Measurements from ENCODE around the gene NPIPB4. TPM values are rescaled to one million over a fixed set of nuclear protein-coding genes. Genes with fewer than 3 reads are reported as not detected.
"Not testable (repeated sequence)": the region's sequence is repeated elsewhere in the genome, so short reads cannot be mapped to it uniquely, and the experiment has no call there.

NPIPB4 gene
- total RNA-seq, 1 donor: 42.7 TPM

GRCh38 chr16:21825526-21825925 is 32.0 kb downstream of the NPIPB4 start:
- H3K4me1 ChIP-seq (ENCODE audit: insufficient read depth, low read length); H3K27me3 ChIP-seq (ENCODE audit: insufficient read depth, low read length); H3K27ac ChIP-seq (ENCODE audit: low read depth, low read length); H2AFZ ChIP-seq (ENCODE audit: low read length); H4K20me1 ChIP-seq (ENCODE audit: insufficient read depth, low read length); H3K4me2 ChIP-seq (ENCODE audit: insufficient read depth, low read length); DNase-seq (ENCODE audit: insufficient read length, low spot score, missing footprints); H3K9me3 ChIP-seq (ENCODE audit: low read depth, low read length); H3K79me2 ChIP-seq (ENCODE audit: insufficient read depth, low read length); H3K36me3 ChIP-seq (ENCODE audit: insufficient read depth, low read length); H3K4me3 ChIP-seq (ENCODE audit: insufficient read depth, low read length): not testable (repeated sequence)

- not testable (repeated sequence) for DNase-seq (ENCODE audit: insufficient read length, low spot score, missing footprints); H3K9me3 ChIP-seq (ENCODE audit: low read depth, low read length); H3K4me2 ChIP-seq (ENCODE audit: insufficient read depth, low read length)
Observed at GRCh38 chr16:21823258-21823657, 34.3 kb downstream of the NPIPB4 start.

GRCh38 chr16:21820908-21821465 is 36.6 kb downstream of the NPIPB4 start:
- Histone ChIP-seq H3K4me3 (ENCODE audit: insufficient read depth, low read length) (peak overlapping the region; percentile 74), H3K4me2 (ENCODE audit: insufficient read depth, low read length) (peak overlapping the region; percentile 85)
- not testable (repeated sequence) for H3K79me2 ChIP-seq (ENCODE audit: insufficient read depth, low read length); H3K36me3 ChIP-seq (ENCODE audit: insufficient read depth, low read length); H3K27me3 ChIP-seq (ENCODE audit: insufficient read depth, low read length); H3K4me1 ChIP-seq (ENCODE audit: insufficient read depth, low read length); H3K27ac ChIP-seq (ENCODE audit: low read depth, low read length); H3K9me3 ChIP-seq (ENCODE audit: low read depth, low read length); H2AFZ ChIP-seq (ENCODE audit: low read length); H4K20me1 ChIP-seq (ENCODE audit: insufficient read depth, low read length)
- peak; percentile 6 for DNase-seq (ENCODE audit: insufficient read length, low spot score, missing footprints)

More at GRCh38 chr16:21823258-21823657, 34.3 kb downstream of the NPIPB4 start:
- H4K20me1 ChIP-seq (ENCODE audit: insufficient read depth, low read length); H3K27ac ChIP-seq (ENCODE audit: low read depth, low read length); H2AFZ ChIP-seq (ENCODE audit: low read length); H3K36me3 ChIP-seq (ENCODE audit: insufficient read depth, low read length); H3K4me3 ChIP-seq (ENCODE audit: insufficient read depth, low read length); H3K27me3 ChIP-seq (ENCODE audit: insufficient read depth, low read length); H3K79me2 ChIP-seq (ENCODE audit: insufficient read depth, low read length); H3K4me1 ChIP-seq (ENCODE audit: insufficient read depth, low read length): not testable (repeated sequence)

GRCh38 chr16:21820028-21820907 is 37.3 kb downstream of the NPIPB4 start:
- H2AFZ ChIP-seq (ENCODE audit: low read length): peak overlapping the region; percentile 94
- peak overlapping the region; percentile 74 for H3K4me3 ChIP-seq (ENCODE audit: insufficient read depth, low read length)
- not testable (repeated sequence) for H3K79me2 ChIP-seq (ENCODE audit: insufficient read depth, low read length); H4K20me1 ChIP-seq (ENCODE audit: insufficient read depth, low read length); H3K27me3 ChIP-seq (ENCODE audit: insufficient read depth, low read length); H3K9me3 ChIP-seq (ENCODE audit: low read depth, low read length); H3K4me1 ChIP-seq (ENCODE audit: insufficient read depth, low read length); H3K36me3 ChIP-seq (ENCODE audit: insufficient read depth, low read length)
- peak overlapping the region; percentile 85 for H3K4me2 ChIP-seq (ENCODE audit: insufficient read depth, low read length)
- peak overlapping the region; percentile 71 for H3K27ac ChIP-seq (ENCODE audit: low read depth, low read length)
- peak; percentile 44 for DNase-seq (ENCODE audit: insufficient read length, low spot score, missing footprints)

- not testable (repeated sequence) for H3K27ac ChIP-seq (ENCODE audit: low read depth, low read length); H2AFZ ChIP-seq (ENCODE audit: low read length); H3K79me2 ChIP-seq (ENCODE audit: insufficient read depth, low read length); H4K20me1 ChIP-seq (ENCODE audit: insufficient read depth, low read length); H3K27me3 ChIP-seq (ENCODE audit: insufficient read depth, low read length); H3K4me1 ChIP-seq (ENCODE audit: insufficient read depth, low read length); H3K9me3 ChIP-seq (ENCODE audit: low read depth, low read length); H3K36me3 ChIP-seq (ENCODE audit: insufficient read depth, low read length); DNase-seq (ENCODE audit: insufficient read length, low spot score, missing footprints)
- Histone ChIP-seq H3K4me3 (ENCODE audit: insufficient read depth, low read length) (peak overlapping the region; percentile 74), H3K4me2 (ENCODE audit: insufficient read depth, low read length) (peak overlapping the region; percentile 85)
Observed at GRCh38 chr16:21819617-21820016, 37.9 kb downstream of the NPIPB4 start.

- not testable (repeated sequence) for H3K27me3 ChIP-seq (ENCODE audit: insufficient read depth, low read length); DNase-seq (ENCODE audit: insufficient read length, low spot score, missing footprints); H3K4me1 ChIP-seq (ENCODE audit: insufficient read depth, low read length); H3K79me2 ChIP-seq (ENCODE audit: insufficient read depth, low read length); H3K36me3 ChIP-seq (ENCODE audit: insufficient read depth, low read length); H2AFZ ChIP-seq (ENCODE audit: low read length); H3K9me3 ChIP-seq (ENCODE audit: low read depth, low read length); H4K20me1 ChIP-seq (ENCODE audit: insufficient read depth, low read length); H3K4me2 ChIP-seq (ENCODE audit: insufficient read depth, low read length); H3K4me3 ChIP-seq (ENCODE audit: insufficient read depth, low read length); H3K27ac ChIP-seq (ENCODE audit: low read depth, low read length)
Observed at GRCh38 chr16:21817012-21817411, 40.5 kb downstream of the NPIPB4 start.

DNA sequence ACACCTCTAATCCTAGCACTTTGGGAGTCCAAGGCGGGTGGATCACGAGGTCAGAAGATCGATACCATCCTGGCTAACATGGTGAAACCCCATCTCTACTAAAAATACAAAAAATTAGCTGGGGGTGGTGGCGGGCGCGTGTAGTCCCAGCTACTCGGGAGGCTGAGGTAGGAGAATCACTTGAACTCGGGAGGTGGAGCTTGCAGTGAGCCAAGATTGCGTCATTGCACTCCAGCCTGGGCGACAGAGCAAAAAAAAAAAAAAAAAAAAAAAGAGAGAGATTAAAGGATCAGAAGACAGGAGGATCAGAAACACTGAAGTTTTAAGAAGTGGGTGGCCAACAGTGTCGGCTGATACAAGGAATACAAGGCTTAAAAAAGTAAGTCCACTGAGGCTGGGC is 41.9 kb downstream of the NPIPB4 start:
- H3K79me2 ChIP-seq (ENCODE audit: insufficient read depth, low read length); H3K36me3 ChIP-seq (ENCODE audit: insufficient read depth, low read length); H4K20me1 ChIP-seq (ENCODE audit: insufficient read depth, low read length); H3K4me2 ChIP-seq (ENCODE audit: insufficient read depth, low read length); H3K9me3 ChIP-seq (ENCODE audit: low read depth, low read length); H2AFZ ChIP-seq (ENCODE audit: low read length); DNase-seq (ENCODE audit: insufficient read length, low spot score, missing footprints); H3K4me1 ChIP-seq (ENCODE audit: insufficient read depth, low read length); H3K4me3 ChIP-seq (ENCODE audit: insufficient read depth, low read length); H3K27ac ChIP-seq (ENCODE audit: low read depth, low read length); H3K27me3 ChIP-seq (ENCODE audit: insufficient read depth, low read length): not testable (repeated sequence)

GRCh38 chr16:21802375-21802663 is 55.2 kb downstream of the NPIPB4 start:
- H3K79me2 ChIP-seq (ENCODE audit: insufficient read depth, low read length); H3K36me3 ChIP-seq (ENCODE audit: insufficient read depth, low read length); H3K4me2 ChIP-seq (ENCODE audit: insufficient read depth, low read length); H3K4me3 ChIP-seq (ENCODE audit: insufficient read depth, low read length); H3K27ac ChIP-seq (ENCODE audit: low read depth, low read length); H3K9me3 ChIP-seq (ENCODE audit: low read depth, low read length); H3K4me1 ChIP-seq (ENCODE audit: insufficient read depth, low read length); H4K20me1 ChIP-seq (ENCODE audit: insufficient read depth, low read length); H2AFZ ChIP-seq (ENCODE audit: low read length); H3K27me3 ChIP-seq (ENCODE audit: insufficient read depth, low read length); DNase-seq (ENCODE audit: insufficient read length, low spot score, missing footprints): not testable (repeated sequence)

Data from osteoblast (primary cell).